NCI-H128 (cell line): ENCODE measurements around the gene UBE2Q1.
A peak's percentile ranks its signal among the peaks of the same experiment; 100 is the strongest.
"Not testable (repeated sequence)": the region's sequence is repeated elsewhere in the genome, so short reads cannot be mapped to it uniquely, and the experiment has no call there.

Experiments used
- DNase-seq: peaks from one replicate; lab custom pipeline; 2025; ENCODE audit not compliant: unreplicated experiment; lab: John Stamatoyannopoulos, UW

The UBE2Q1 gene

GRCh38 chr1:154551474-154551873 lies 7.0 kb downstream of the UBE2Q1 start:
- DNase-seq, result no peak

GRCh38 chr1:154550657-154551056 lies 7.8 kb downstream of the UBE2Q1 start:
- DNase-seq, result no peak

- no peak for DNase-seq
Measured at GRCh38 chr1:154550070-154550469, 8.4 kb downstream of the UBE2Q1 start.

- no peak for DNase-seq
Measured at GRCh38 chr1:154549202-154549770, 9.2 kb downstream of the UBE2Q1 start.

GRCh38 chr1:154548028-154548427 lies 10.4 kb downstream of the UBE2Q1 start:
- no peak for DNase-seq

GRCh38 chr1:154547105-154547732 lies 11.2 kb downstream of the UBE2Q1 start:
- no peak for DNase-seq

GRCh38 chr1:154546264-154547063 lies 12.0 kb downstream of the UBE2Q1 start:
- no peak for DNase-seq

- no peak for DNase-seq
Measured at GRCh38 chr1:154541231-154541630, 17.2 kb downstream of the UBE2Q1 start.

- DNase-seq, result no peak
Measured at GRCh38 chr1:154539486-154540483, 18.7 kb downstream of the UBE2Q1 start.

GRCh38 chr1:154536570-154536969 lies 21.9 kb downstream of the UBE2Q1 start:
- DNase-seq, result no peak

- peak; percentile 42 for DNase-seq
Measured at GRCh38 chr1:154533952-154534844, 24.3 kb downstream of the UBE2Q1 start.

GRCh38 chr1:154531950-154532349 lies 26.5 kb downstream of the UBE2Q1 start:
- DNase-seq, result not testable (repeated sequence)

- DNase-seq, result no peak
Measured at GRCh38 chr1:154529308-154529707, 29.2 kb downstream of the UBE2Q1 start.

- no peak for DNase-seq
Measured at GRCh38 chr1:154527192-154527591, 31.3 kb downstream of the UBE2Q1 start.

- DNase-seq, result no peak
Measured at GRCh38 chr1:154524881-154525280, 33.6 kb downstream of the UBE2Q1 start.

GRCh38 chr1:154521695-154522094 lies 36.8 kb downstream of the UBE2Q1 start:
- no peak for DNase-seq

GRCh38 chr1:154520333-154520732 lies 38.1 kb downstream of the UBE2Q1 start:
- no peak for DNase-seq

GRCh38 chr1:154519591-154519991 lies 38.9 kb downstream of the UBE2Q1 start:
- DNase-seq, result no peak

GRCh38 chr1:154517661-154518060 lies 40.8 kb downstream of the UBE2Q1 start:
- DNase-seq, result no peak

GRCh38 chr1:154514066-154514553 lies 44.4 kb downstream of the UBE2Q1 start:
- no peak for DNase-seq
